WTC11 (cell line): ENCODE data around the gene CPA4. TPM values are rescaled to one million over a fixed set of nuclear protein-coding genes. Genes with fewer than 3 reads are reported as not detected.

Experiments
- ATAC-seq: fragments of 200-7000 bp; cut with Tn5 transposase; 2 replicates; pipeline ENCODE4 v1.10.0; 2021; ENCODE audit warnings: mild to moderate bottlenecking, moderate library complexity
- CTCF ChIA-PET: fragments of 300-600 bp; sonication (Branson Sonifier 250); formaldehyde crosslinking; loops from one replicate; lab custom pipeline; 2021; ENCODE audit warnings: antibody characterized with exemption; lab: Charles Lee
- POLR2A ChIA-PET: fragments of 350-600 bp; sonication (Branson Sonifier 250); formaldehyde crosslinking; loops from one replicate; lab custom pipeline; 2021; ENCODE audit warnings: antibody characterized with exemption; lab: Charles Lee
- DNase-seq: peaks from one replicate; pipeline ENCODE4 v3.0.0; 2021; ENCODE audit warnings: low spot score
- H3K27ac Mint-ChIP-seq: 2 replicates; pipeline ENCODE4 v1.8.0; 2021; ENCODE audit warnings: mixed read lengths
- H3K27me3 Mint-ChIP-seq: 2 replicates; pipeline ENCODE4 v1.8.0; 2021; ENCODE audit warnings: low read depth, mild to moderate bottlenecking, moderate library complexity, mixed read lengths
- H3K36me3 Mint-ChIP-seq: 2 replicates; pipeline ENCODE4 v1.8.0; 2021; ENCODE audit warnings: mixed read lengths
- H3K4me1 Mint-ChIP-seq: 2 replicates; pipeline ENCODE4 v1.8.0; 2022; ENCODE audit warnings: mixed read lengths
- H3K4me3 Mint-ChIP-seq: 2 replicates; pipeline ENCODE4 v1.8.0; 2021; ENCODE audit warnings: mild to moderate bottlenecking, moderate library complexity, mixed read lengths
- H3K9me3 Mint-ChIP-seq: 2 replicates; pipeline ENCODE4 v1.8.0; 2021; ENCODE audit warnings: mixed read lengths
- AR ChIP-seq: fragments of 250-450 bp; sonication (Bioruptor Pico); IDR thresholded peaks from 2 replicates; pipeline ENCODE4 v1.9.0; 2021; ENCODE audit warnings: mild to moderate bottlenecking
- CREB1 ChIP-seq: sonication (generic); formaldehyde crosslinking; IDR thresholded peaks from 2 replicates; pipeline ENCODE4 v1.8.0; 2023; ENCODE audit warnings: mild to moderate bottlenecking, missing genetic modification reagents
- CREM ChIP-seq: sonication (generic); formaldehyde crosslinking; IDR thresholded peaks from 2 replicates; pipeline ENCODE4 v1.8.1; 2022; ENCODE audit warnings: mild to moderate bottlenecking, missing genetic modification reagents, moderate library complexity
- CTCF ChIP-seq: fragments of 200-600 bp; IDR thresholded peaks from 2 replicates; pipeline ENCODE4 v1.8.0; 2022; ENCODE audit warnings: antibody characterized with exemption
- E2F4 ChIP-seq: sonication (generic); formaldehyde crosslinking; IDR thresholded peaks from 2 replicates; pipeline ENCODE4 v1.8.1; 2022; ENCODE audit warnings: low read depth, mild to moderate bottlenecking, moderate library complexity, missing genetic modification reagents, borderline replicate concordance
- ETV6 ChIP-seq: sonication (generic); formaldehyde crosslinking; IDR thresholded peaks from 2 replicates; pipeline ENCODE4 v1.8.1; 2022; ENCODE audit warnings: mild to moderate bottlenecking, missing genetic modification reagents
- GABPB1 ChIP-seq: sonication (generic); formaldehyde crosslinking; IDR thresholded peaks from 2 replicates; pipeline ENCODE4 v1.8.1; 2023; ENCODE audit warnings: mild to moderate bottlenecking, missing genetic modification reagents
- HMGXB4 ChIP-seq: sonication (generic); formaldehyde crosslinking; IDR thresholded peaks from 2 replicates; pipeline ENCODE4 v1.8.1; 2023; ENCODE audit warnings: mild to moderate bottlenecking, moderate library complexity, missing genetic modification reagents
- JAZF1 ChIP-seq: fragments of 250-450 bp; sonication (Bioruptor Pico); IDR thresholded peaks from 2 replicates; pipeline ENCODE4 v1.9.0; 2021; ENCODE audit warnings: moderate library complexity, mild to moderate bottlenecking, inconsistent platforms
- JUN ChIP-seq: sonication (generic); formaldehyde crosslinking; IDR thresholded peaks from 2 replicates; pipeline ENCODE4 v1.8.0; 2023; ENCODE audit warnings: mild to moderate bottlenecking, missing genetic modification reagents
- PREB ChIP-seq: sonication (generic); formaldehyde crosslinking; IDR thresholded peaks from 2 replicates; pipeline ENCODE4 v1.8.1; 2022; ENCODE audit warnings: mild to moderate bottlenecking, missing genetic modification reagents, moderate library complexity, borderline replicate concordance
- PRRX2 ChIP-seq: fragments of 250-450 bp; sonication (Bioruptor Pico); IDR thresholded peaks from 2 replicates; pipeline ENCODE4 v1.8.0; 2021; ENCODE audit warnings: mild to moderate bottlenecking
- RELA ChIP-seq: sonication (generic); formaldehyde crosslinking; IDR thresholded peaks from 2 replicates; pipeline ENCODE4 v1.8.1; 2022; ENCODE audit warnings: missing genetic modification reagents, mild to moderate bottlenecking, borderline replicate concordance
- TCF7 ChIP-seq: sonication (generic); formaldehyde crosslinking; IDR thresholded peaks from 2 replicates; pipeline ENCODE4 v1.8.0; 2022; ENCODE audit warnings: mild to moderate bottlenecking, low read depth, missing genetic modification reagents, moderate library complexity
- ZNF121 ChIP-seq: sonication (generic); formaldehyde crosslinking; IDR thresholded peaks from 2 replicates; pipeline ENCODE4 v1.8.0; 2023; ENCODE audit warnings: missing genetic modification reagents
- ZNF219 ChIP-seq: sonication (generic); formaldehyde crosslinking; IDR thresholded peaks from 2 replicates; pipeline ENCODE4 v1.8.0; 2023; ENCODE audit warnings: missing genetic modification reagents, mild to moderate bottlenecking, borderline replicate concordance
- ZNF281 ChIP-seq: sonication (generic); formaldehyde crosslinking; IDR thresholded peaks from 2 replicates; pipeline ENCODE4 v1.8.0; 2023; ENCODE audit warnings: mild to moderate bottlenecking, missing genetic modification reagents
- ZNF423 ChIP-seq: fragments of 250-450 bp; sonication (Bioruptor Pico); IDR thresholded peaks from 2 replicates; pipeline ENCODE4 v2.1.2; 2022; ENCODE audit warnings: mild to moderate bottlenecking, moderate library complexity
- total RNA-seq: library from RNA; stranded (reverse); gene quantifications from 3 replicates; pipeline ENCODE4 v1.2.3, GENCODE V29; 2021

Gene CPA4
- total RNA-seq, 1 experiment from 2014 or later = not detected

GRCh38 chr7:130299866-130300265, 6.9 kb downstream of the CPA4 start:
- no peak overlapping the region for H3K4me3 Mint-ChIP-seq
- no peak overlapping the region for H3K27ac Mint-ChIP-seq
- ATAC-seq (no peak), DNase-seq (no peak)
- POLR2A ChIA-PET = no interaction called here
- peaks cover 10% of the 10 kb centered on the region for H3K9me3 Mint-ChIP-seq
- H3K36me3 Mint-ChIP-seq = no peaks in the 10 kb centered on the region
- TF ChIP-seq ZNF219 (no peak), GABPB1 (CRISPR knock-in tag) (no peak), PREB (CRISPR knock-in tag) (no peak), CTCF (no peak), PRRX2 (CRISPR knock-in tag) (no peak), JAZF1 (CRISPR knock-in tag) (no peak), ETV6 (no peak), JUN (CRISPR knock-in tag) (no peak), ZNF423 (CRISPR knock-in tag) (no peak), ZNF121 (no peak), ZNF281 (CRISPR knock-in tag) (no peak), AR (no peak), TCF7 (CRISPR knock-in tag) (no peak), E2F4 (no peak), CREB1 (CRISPR knock-in tag) (no peak), CREM (CRISPR knock-in tag) (no peak), HMGXB4 (CRISPR knock-in tag) (no peak), RELA (no peak)
- H3K4me1 Mint-ChIP-seq = no peaks in the 10 kb centered on the region
- no peaks in the 10 kb centered on the region; the same call in 1 of the 2 replicates for H3K27me3 Mint-ChIP-seq
- CTCF ChIA-PET = no interaction called here
